CD8-positive, alpha-beta memory T cell (primary cell): Measurements from ENCODE around the gene PRKAA2. TPM values are rescaled to one million over a fixed set of nuclear protein-coding genes. Genes with fewer than 3 reads are reported as not detected.

Experiments used
- CTCF ChIA-PET: fragments of 350-600 bp; sonication (Branson Sonifier 250); formaldehyde crosslinking; loops from one replicate; lab custom pipeline; 2021; ENCODE audit warnings: antibody characterized with exemption; lab: Charles Lee
- POLR2A ChIA-PET: fragments of 350-600 bp; sonication (Branson Sonifier 250); formaldehyde crosslinking; loops from one replicate; lab custom pipeline; 2021; ENCODE audit warnings: antibody characterized with exemption; lab: Charles Lee
- DNase-seq, 5 donors: peaks; one replicate each; pipeline versions ENCODE4 v3.0.0 to v3.0.0-alpha.2; 2020 to 2022; ENCODE audit warnings: mixed read lengths in 1 of 5
- H3K27ac ChIP-seq: one replicate; pipeline ENCODE4 v1.7.0; 2013; ENCODE audit warnings: low read depth, mild to moderate bottlenecking, low read length, moderate library complexity
- H3K27me3 ChIP-seq: 2 replicates; pipeline ENCODE4 v1.7.0; 2013; ENCODE audit warnings: low read length, mild to moderate bottlenecking; ENCODE audit not compliant: insufficient read depth, poor library complexity, severe bottlenecking
- H3K36me3 ChIP-seq: 2 replicates; pipeline ENCODE4 v1.7.0; 2013; ENCODE audit warnings: mild to moderate bottlenecking, low read length, moderate library complexity; ENCODE audit not compliant: insufficient read depth
- H3K4me1 ChIP-seq: 2 replicates; pipeline ENCODE4 v1.7.0; 2013; ENCODE audit warnings: mild to moderate bottlenecking, low read length, moderate library complexity; ENCODE audit not compliant: insufficient read depth
- H3K4me3 ChIP-seq: 2 replicates; pipeline ENCODE4 v1.7.0; 2013; ENCODE audit warnings: mild to moderate bottlenecking, low read length
- H3K9me3 ChIP-seq: 2 replicates; pipeline ENCODE4 v1.7.0; 2013; ENCODE audit warnings: mild to moderate bottlenecking, low read length
- H3K27ac Mint-ChIP-seq, 8 donors: one replicate each; pipeline ENCODE4 v1.8.0; 2020 to 2021; ENCODE audit warnings: mixed read lengths in 8 of 8, mild to moderate bottlenecking in 6 of 8, inconsistent platforms in 3 of 8, moderate library complexity in 3 of 8
- H3K27me3 Mint-ChIP-seq, 2 donors: one replicate each; pipeline ENCODE4 v1.8.0; 2020 to 2021; ENCODE audit warnings: mixed read lengths in 2 of 2, mild to moderate bottlenecking in 1 of 2, moderate library complexity in 1 of 2
- H3K36me3 Mint-ChIP-seq, 3 donors: one replicate each; pipeline ENCODE4 v1.8.0; 2020 to 2021; ENCODE audit warnings: mixed read lengths in 3 of 3, inconsistent platforms in 1 of 3, mild to moderate bottlenecking in 1 of 3
- H3K4me1 Mint-ChIP-seq, 3 donors: one replicate each; pipeline ENCODE4 v1.8.0; 2020 to 2021; ENCODE audit warnings: mixed read lengths in 3 of 3, inconsistent platforms in 1 of 3, mild to moderate bottlenecking in 1 of 3
- H3K4me3 Mint-ChIP-seq, 7 donors: one replicate each; pipeline ENCODE4 v1.8.0; 2020 to 2021; ENCODE audit warnings: mixed read lengths in 7 of 7, mild to moderate bottlenecking in 6 of 7, moderate library complexity in 4 of 7, inconsistent platforms in 2 of 7
- H3K9me3 Mint-ChIP-seq, 5 donors: one replicate each; pipeline ENCODE4 v1.8.0; 2020 to 2022; ENCODE audit warnings: mixed read lengths in 5 of 5, mild to moderate bottlenecking in 3 of 5, moderate library complexity in 2 of 5, inconsistent platforms in 1 of 5
- polyA plus RNA-seq: library from polyadenylated mRNA; unstranded; fragments of 300-500 nt; fragmentation: Illumina TruSeq; gene quantifications from one replicate; pipeline ENCODE4 v1.2.3, GENCODE V29; 2021
- total RNA-seq, 2 experiments: library from RNA; stranded (reverse); gene quantifications; one replicate each; pipeline ENCODE4 v1.2.3, GENCODE V29; 2021

Gene PRKAA2
- total and polyA plus RNA-seq, 3 experiments from 2014 or later, result not detected

DNA sequence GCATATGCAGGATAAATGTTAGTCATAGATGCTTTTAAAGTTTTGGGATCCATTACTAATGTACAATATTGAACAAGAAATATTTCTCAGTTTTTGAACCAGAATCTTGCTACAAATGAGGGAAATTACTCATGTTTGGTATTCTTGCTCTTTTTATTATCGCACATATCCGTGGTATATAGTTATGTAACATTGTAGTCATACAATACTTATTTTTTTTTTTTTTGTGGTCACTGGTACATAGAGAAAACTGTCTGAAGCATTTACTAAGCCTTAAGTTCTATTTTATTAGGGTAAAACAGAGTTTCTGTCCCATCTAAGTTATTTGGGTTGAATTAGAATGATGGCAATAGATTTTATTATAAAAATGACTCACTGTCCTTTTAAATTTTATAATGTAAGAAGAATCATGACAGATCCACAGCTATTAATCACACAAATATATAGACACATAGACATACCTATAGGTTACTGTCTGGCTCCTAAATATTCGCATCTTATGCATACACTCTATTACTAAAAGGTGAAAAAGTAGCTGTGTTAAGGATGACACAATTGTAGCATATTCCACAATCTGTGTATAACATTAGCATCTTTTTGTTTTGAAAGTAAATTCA lies 18.0 kb upstream of the PRKAA2 start:
- CTCF ChIA-PET, result no interaction called here
- no peaks in the 10 kb centered on the region for H3K27me3 ChIP-seq
- Mint-ChIP-seq H3K36me3 (no peaks in the 10 kb centered on the region), H3K27ac (no peak overlapping the region), H3K27me3 (peaks cover 0 to 2% of the 10 kb centered on the region in 2 donors), H3K4me3 (no peak overlapping the region), H3K4me1 (no peaks in the 10 kb centered on the region), H3K9me3 (peaks cover 0 to 5% (median 0%) of the 10 kb centered on the region in 5 donors)
- no peaks in the 10 kb centered on the region for H3K9me3 ChIP-seq
- H3K4me1 ChIP-seq, result no peaks in the 10 kb centered on the region
- no peaks in the 10 kb centered on the region for H3K36me3 ChIP-seq
- DNase-seq, result no peak
- H3K27ac ChIP-seq, result no peak overlapping the region
- H3K4me3 ChIP-seq, result no peak overlapping the region
- POLR2A ChIA-PET, result no interaction called here

DNA sequence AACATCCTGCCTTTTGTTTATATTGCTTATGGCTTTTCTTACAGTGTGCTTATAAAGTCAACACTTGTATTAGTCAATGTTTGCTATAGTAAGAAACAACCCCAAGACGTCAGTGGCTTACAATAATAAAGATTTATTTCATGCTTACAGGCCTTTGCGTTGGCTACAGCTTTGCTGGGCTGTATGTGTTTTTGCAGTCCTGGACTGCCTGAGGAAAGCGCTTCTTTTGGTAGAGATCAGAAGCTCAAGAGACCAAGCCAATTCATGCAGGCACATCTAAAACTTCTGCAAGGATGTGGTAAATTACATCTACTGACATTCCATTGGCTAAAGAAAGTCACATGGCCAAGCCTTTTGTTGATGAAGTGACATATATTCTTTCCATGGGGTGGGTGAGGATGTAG lies 17.5 kb upstream of the PRKAA2 start:
- CTCF ChIA-PET, result no interaction called here

GRCh38 chr1:56630786-56631185 lies 14.3 kb upstream of the PRKAA2 start:
- Mint-ChIP-seq H3K27ac (no peak overlapping the region), H3K27me3 (peaks cover 0 to 2% of the 10 kb centered on the region in 2 donors), H3K36me3 (no peaks in the 10 kb centered on the region), H3K4me3 (no peak overlapping the region), H3K9me3 (peaks cover 0 to 7% (median 0%) of the 10 kb centered on the region in 5 donors), H3K4me1 (no peaks in the 10 kb centered on the region)
- Histone ChIP-seq H3K27ac (no peak overlapping the region), H3K9me3 (no peaks in the 10 kb centered on the region), H3K4me3 (no peak overlapping the region), H3K36me3 (no peaks in the 10 kb centered on the region), H3K27me3 (no peaks in the 10 kb centered on the region), H3K4me1 (no peaks in the 10 kb centered on the region)
- DNase-seq, result no peak
- ChIA-PET POLR2A (no interaction called here), CTCF (no interaction called here)

More for the DNA sequence above, 17.5 kb upstream of the PRKAA2 start:
- Histone ChIP-seq H3K27ac (no peak overlapping the region), H3K4me1 (no peaks in the 10 kb centered on the region), H3K9me3 (no peaks in the 10 kb centered on the region), H3K4me3 (no peak overlapping the region), H3K27me3 (no peaks in the 10 kb centered on the region), H3K36me3 (no peaks in the 10 kb centered on the region)
- POLR2A ChIA-PET, result no interaction called here
- H3K9me3 Mint-ChIP-seq, result peaks cover 0 to 7% (median 0%) of the 10 kb centered on the region in 5 donors
- no peak for DNase-seq
- no peaks in the 10 kb centered on the region for H3K36me3 Mint-ChIP-seq
- H3K4me1 Mint-ChIP-seq, result no peaks in the 10 kb centered on the region
- peaks cover 0 to 2% of the 10 kb centered on the region in 2 donors for H3K27me3 Mint-ChIP-seq
- no peak overlapping the region for H3K4me3 Mint-ChIP-seq
- no peak overlapping the region for H3K27ac Mint-ChIP-seq

- no peaks in the 10 kb centered on the region for H3K4me1 Mint-ChIP-seq
- Histone ChIP-seq H3K36me3 (no peaks in the 10 kb centered on the region), H3K4me3 (no peak overlapping the region), H3K27ac (no peak overlapping the region), H3K4me1 (no peaks in the 10 kb centered on the region), H3K27me3 (no peaks in the 10 kb centered on the region), H3K9me3 (no peaks in the 10 kb centered on the region)
- ChIA-PET CTCF (no interaction called here), POLR2A (no interaction called here)
- no peak for DNase-seq
- H3K4me3 Mint-ChIP-seq, result no peak overlapping the region
- H3K9me3 Mint-ChIP-seq, result peaks cover 0 to 4% (median 0%) of the 10 kb centered on the region in 5 donors
- no peaks in the 10 kb centered on the region for H3K36me3 Mint-ChIP-seq
- peaks cover 0 to 2% of the 10 kb centered on the region in 2 donors for H3K27me3 Mint-ChIP-seq
- no peak overlapping the region for H3K27ac Mint-ChIP-seq
Observed at GRCh38 chr1:56631901-56632300, 13.2 kb upstream of the PRKAA2 start.

DNA sequence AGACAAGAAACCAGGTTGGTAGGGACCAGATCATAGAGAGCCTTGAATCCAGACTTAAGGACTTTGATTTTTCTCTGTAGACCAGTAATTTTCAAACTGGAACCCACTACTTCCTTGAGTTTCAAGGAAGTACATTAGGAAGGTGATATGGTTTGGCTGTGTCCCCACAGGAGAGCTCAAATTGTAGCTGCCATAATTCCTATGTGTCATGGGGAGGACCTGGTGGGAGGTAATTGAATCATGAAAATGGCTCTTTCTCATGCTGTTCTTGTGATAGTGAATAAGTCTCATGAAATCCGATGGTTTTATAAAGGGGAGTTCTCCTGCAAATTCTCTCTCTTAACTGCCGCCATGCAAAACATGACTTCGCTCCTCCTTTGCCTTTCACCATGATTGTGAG lies 10.1 kb upstream of the PRKAA2 start:
- H3K36me3 ChIP-seq, result no peaks in the 10 kb centered on the region
- H3K4me3 ChIP-seq, result no peak overlapping the region
- no peaks in the 10 kb centered on the region for H3K27me3 ChIP-seq
- H3K36me3 Mint-ChIP-seq, result no peaks in the 10 kb centered on the region
- H3K27me3 Mint-ChIP-seq, result peaks cover 2 to 3% of the 10 kb centered on the region in 2 donors
- no peaks in the 10 kb centered on the region for H3K4me1 ChIP-seq
- ChIA-PET POLR2A (no interaction called here), CTCF (no interaction called here)
- H3K27ac Mint-ChIP-seq, result no peak overlapping the region
- no peak overlapping the region for H3K4me3 Mint-ChIP-seq
- no peaks in the 10 kb centered on the region for H3K4me1 Mint-ChIP-seq
- DNase-seq, result no peak
- peaks cover 0 to 2% (median 0%) of the 10 kb centered on the region in 5 donors for H3K9me3 Mint-ChIP-seq
- H3K27ac ChIP-seq, result no peak overlapping the region
- no peaks in the 10 kb centered on the region for H3K9me3 ChIP-seq

DNA sequence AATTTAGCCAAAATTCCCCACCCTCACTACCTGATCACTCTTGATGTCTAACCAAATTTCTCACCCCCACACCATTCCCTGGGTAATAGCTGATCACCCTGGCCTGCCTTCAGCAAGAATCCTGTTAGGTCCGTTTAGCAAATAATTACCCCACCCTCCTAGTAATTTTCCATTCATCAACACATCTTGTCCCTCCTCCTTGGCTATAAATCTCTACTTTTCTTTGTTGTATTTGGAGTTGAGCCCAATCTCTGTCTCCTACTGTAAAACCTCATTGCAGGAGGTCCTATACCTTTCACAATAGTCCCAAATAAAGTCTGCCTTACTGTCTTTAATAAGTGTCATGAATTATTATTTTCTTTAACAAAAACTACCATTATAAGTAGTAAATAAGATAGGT lies 6.9 kb upstream of the PRKAA2 start:
- H3K36me3 ChIP-seq, result no peaks in the 10 kb centered on the region
- Mint-ChIP-seq H3K9me3 (no peaks in the 10 kb centered on the region), H3K4me1 (no peaks in the 10 kb centered on the region), H3K36me3 (no peaks in the 10 kb centered on the region), H3K27me3 (peaks cover 0 to 24% of the 10 kb centered on the region in 2 donors), H3K4me3 (no peak overlapping the region), H3K27ac (no peak overlapping the region)
- H3K27ac ChIP-seq, result no peak overlapping the region
- H3K9me3 ChIP-seq, result no peaks in the 10 kb centered on the region
- POLR2A ChIA-PET, result no interaction called here
- H3K27me3 ChIP-seq, result no peaks in the 10 kb centered on the region
- H3K4me1 ChIP-seq, result no peaks in the 10 kb centered on the region
- no peak for DNase-seq
- CTCF ChIA-PET, result no interaction called here
- no peak overlapping the region for H3K4me3 ChIP-seq

- Histone ChIP-seq H3K9me3 (no peaks in the 10 kb centered on the region), H3K4me3 (no peak overlapping the region), H3K27me3 (no peaks in the 10 kb centered on the region), H3K27ac (no peak overlapping the region), H3K4me1 (no peaks in the 10 kb centered on the region), H3K36me3 (no peaks in the 10 kb centered on the region)
- H3K27me3 Mint-ChIP-seq, result peaks cover 1 to 29% of the 10 kb centered on the region in 2 donors
- H3K36me3 Mint-ChIP-seq, result no peaks in the 10 kb centered on the region
- peaks cover 0 to 2% (median 0%) of the 10 kb centered on the region in 5 donors for H3K9me3 Mint-ChIP-seq
- DNase-seq, result no peak
- POLR2A ChIA-PET, result no interaction called here
- H3K27ac Mint-ChIP-seq, result no peak overlapping the region
- CTCF ChIA-PET, result no interaction called here
- no peak overlapping the region for H3K4me3 Mint-ChIP-seq
- H3K4me1 Mint-ChIP-seq, result no peaks in the 10 kb centered on the region
Observed at GRCh38 chr1:56639211-56639610, 5.9 kb upstream of the PRKAA2 start.

DNA sequence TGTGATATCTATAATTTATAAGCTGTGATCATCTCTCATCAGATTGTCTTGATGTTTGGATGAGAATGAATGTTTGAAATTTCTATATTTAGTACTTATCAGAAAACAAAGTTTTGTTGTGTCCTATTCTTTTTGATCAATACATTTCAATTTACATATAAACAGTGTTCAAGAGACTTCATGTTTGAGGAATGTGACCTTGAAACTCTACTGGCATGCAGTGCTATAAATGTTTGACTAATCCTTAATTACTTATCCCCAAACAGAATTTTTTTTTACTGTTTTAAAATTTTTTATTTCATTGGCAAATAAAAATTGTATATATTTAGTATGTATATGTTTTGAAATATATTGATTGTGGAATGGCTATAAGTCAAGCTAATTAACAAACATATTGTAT lies 1.5 kb upstream of the PRKAA2 start:
- Mint-ChIP-seq H3K4me1 (peaks cover 2 to 7% (median 5%) of the 10 kb centered on the region in 3 donors), H3K9me3 (peaks cover 0 to 7% (median 0%) of the 10 kb centered on the region in 5 donors), H3K27me3 (peaks cover 16 to 63% of the 10 kb centered on the region in 2 donors), H3K4me3 (no peak overlapping the region), H3K27ac (no peak overlapping the region), H3K36me3 (peaks cover 0 to 4% (median 0%) of the 10 kb centered on the region in 3 donors)
- DNase-seq, result no peak
- POLR2A ChIA-PET, result no interaction called here
- Histone ChIP-seq H3K9me3 (no peaks in the 10 kb centered on the region), H3K4me1 (no peaks in the 10 kb centered on the region), H3K4me3 (no peak overlapping the region), H3K36me3 (no peaks in the 10 kb centered on the region), H3K27ac (no peak overlapping the region), H3K27me3 (peaks cover 3% of the 10 kb centered on the region)
- CTCF ChIA-PET, result no interaction called here
